Nucleus accumbens (tissue), 56 donors: ENCODE data around the gene ADAMTS15.
"Not testable (repeated sequence)": the region's sequence is repeated elsewhere in the genome, so short reads cannot be mapped to it uniquely, and the experiment has no call there.

Experiments used
- DNase-seq, 56 donors: peaks; one replicate each; lab custom pipeline; 2025; lab: John Stamatoyannopoulos, UW

ADAMTS15 gene

GRCh38 chr11:130434521-130435223 lies 13.8 kb upstream of the ADAMTS15 start:
- DNase-seq = peak in 49 of 56 donors; percentile 25 to 87 (median 69)

GRCh38 chr11:130435671-130436070 lies 12.8 kb upstream of the ADAMTS15 start:
- no peak for DNase-seq

GRCh38 chr11:130436171-130436570 lies 12.3 kb upstream of the ADAMTS15 start:
- DNase-seq = no peak

- DNase-seq = no peak
Measured at GRCh38 chr11:130437848-130438247, 10.6 kb upstream of the ADAMTS15 start.

- not testable (repeated sequence) for DNase-seq
Measured at GRCh38 chr11:130438401-130439159, 9.9 kb upstream of the ADAMTS15 start.

- DNase-seq = no peak
Measured at GRCh38 chr11:130439160-130439519, 9.3 kb upstream of the ADAMTS15 start.

GRCh38 chr11:130439876-130440275 lies 8.6 kb upstream of the ADAMTS15 start:
- no peak for DNase-seq

- no peak for DNase-seq
Measured at GRCh38 chr11:130441719-130442118, 6.7 kb upstream of the ADAMTS15 start.

- DNase-seq = no peak
Measured at GRCh38 chr11:130442737-130443136, 5.7 kb upstream of the ADAMTS15 start.

- DNase-seq = no peak
Measured at GRCh38 chr11:130445788-130446187, 2.7 kb upstream of the ADAMTS15 start.

GRCh38 chr11:130448039-130448415 lies 418 bp upstream of the ADAMTS15 start:
- DNase-seq = no peak

- DNase-seq = no peak
Measured at GRCh38 chr11:130449310-130449990, 1.0 kb downstream of the ADAMTS15 start.

GRCh38 chr11:130449996-130450769 lies 1.7 kb downstream of the ADAMTS15 start:
- peak in 6 of 56 donors; percentile 6 to 35 (median 20) for DNase-seq

- DNase-seq = no peak
Measured at GRCh38 chr11:130451231-130452019, 3.0 kb downstream of the ADAMTS15 start.

- no peak for DNase-seq
Measured at GRCh38 chr11:130452176-130452575, 3.7 kb downstream of the ADAMTS15 start.

- DNase-seq = no peak
Measured at GRCh38 chr11:130452940-130453339, 4.5 kb downstream of the ADAMTS15 start.

- no peak for DNase-seq
Measured at GRCh38 chr11:130454491-130455252, 6.2 kb downstream of the ADAMTS15 start.

- DNase-seq = no peak
Measured at GRCh38 chr11:130455483-130456127, 7.2 kb downstream of the ADAMTS15 start.

GRCh38 chr11:130456286-130456685 lies 7.8 kb downstream of the ADAMTS15 start:
- DNase-seq = no peak
